Stimulated activated CD4-positive, alpha-beta T cell treated with anti-CD3 and anti-CD28 coated beads, Interleukin-2, amount 100 ng/mL, for 48 hours (primary cell): ENCODE results near the gene CTTN.

Experiments
- DNase-seq, 2 donors: peaks; one replicate each; pipeline ENCODE4 v3.0.0-alpha.2; 2020

CTTN gene

DNA sequence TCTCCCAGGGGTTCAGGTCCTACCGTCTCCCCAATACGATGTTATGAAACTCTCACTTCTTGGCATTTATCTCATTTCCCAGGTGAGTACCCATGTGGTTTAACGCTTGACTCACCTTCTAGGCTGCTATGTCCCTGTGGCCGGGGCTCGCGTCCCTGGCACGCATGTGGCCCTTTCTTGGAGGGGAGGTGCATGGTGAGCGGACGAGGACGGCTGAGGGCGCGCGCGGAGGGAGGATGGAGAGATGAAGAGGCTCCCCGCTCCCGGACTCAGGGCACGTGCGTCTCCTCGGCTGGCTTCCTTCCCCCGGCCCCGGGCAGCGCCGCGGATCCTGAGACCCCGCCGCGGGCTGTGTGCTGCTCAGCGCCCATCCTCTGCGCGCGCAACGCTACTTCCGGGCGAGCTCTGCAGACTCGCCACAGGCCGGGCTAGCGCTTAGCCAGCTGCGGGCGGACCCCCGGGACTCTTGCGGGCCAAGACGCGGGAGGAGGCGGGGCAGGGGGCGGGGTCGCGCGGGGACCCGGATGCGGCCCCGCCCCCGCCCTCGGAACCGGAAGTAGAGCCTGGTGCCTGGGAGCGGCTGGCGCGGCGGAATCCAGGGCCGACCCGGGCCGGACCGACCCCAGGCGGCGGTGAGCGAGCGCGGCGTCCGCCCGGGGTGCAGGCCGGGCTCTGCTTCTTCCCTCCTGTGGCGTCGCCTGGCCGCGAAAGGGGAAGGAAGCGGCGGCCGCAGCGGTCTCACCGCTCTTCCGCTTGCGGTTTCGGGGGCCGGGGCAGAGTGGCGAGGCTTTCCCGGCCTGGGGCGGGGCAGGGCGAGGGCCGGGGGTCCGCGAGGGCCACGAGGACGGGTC, at the start of gene CTTN:
Gene CTTN (plus strand): TSS at position 547 of the 851 bp plus-strand sequence. CDS start 8,769 bp downstream, outside the sequence.
- peak; percentile 69 to 70 for DNase-seq

DNA sequence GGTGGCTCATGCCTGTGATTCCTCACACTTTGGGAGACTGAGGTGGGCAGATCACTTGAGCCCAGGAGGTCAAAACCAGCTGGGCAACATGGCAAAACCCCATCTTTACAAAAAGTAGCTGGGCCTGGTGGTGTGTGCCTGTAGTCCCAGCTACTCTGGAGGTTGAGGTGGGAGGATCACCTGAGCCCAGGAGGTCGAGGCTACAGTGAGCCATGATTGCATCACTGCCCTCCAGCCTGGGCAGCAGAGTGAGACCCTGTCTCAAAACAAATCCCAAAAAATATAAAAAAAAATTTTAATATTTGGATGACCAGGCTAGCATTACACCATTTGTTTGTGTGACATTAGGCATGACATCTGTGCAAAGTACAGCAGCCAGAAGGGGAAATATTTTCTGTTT, 49.7 kb upstream of the CTTN start:
- DNase-seq: no peak

DNA sequence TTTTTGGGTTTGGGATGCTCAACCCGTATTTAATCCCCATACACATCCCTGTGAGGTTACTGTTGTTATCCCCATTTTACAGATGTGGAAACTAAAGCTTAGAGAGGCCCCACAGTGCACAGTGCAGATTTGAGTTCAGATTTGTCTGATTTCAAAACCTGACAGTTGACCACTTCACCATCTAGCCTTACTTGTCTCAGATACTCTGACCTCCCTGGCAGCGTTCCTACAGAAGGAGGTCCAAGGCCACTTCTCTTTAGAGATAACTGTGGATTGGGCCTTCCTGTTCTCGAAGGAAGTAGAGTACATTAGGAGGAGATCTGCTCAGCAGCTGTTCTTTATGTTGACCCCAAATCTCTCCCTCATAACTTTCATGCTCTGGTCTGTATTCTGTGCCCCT, 46.7 kb upstream of the CTTN start:
- no peak for DNase-seq

DNA sequence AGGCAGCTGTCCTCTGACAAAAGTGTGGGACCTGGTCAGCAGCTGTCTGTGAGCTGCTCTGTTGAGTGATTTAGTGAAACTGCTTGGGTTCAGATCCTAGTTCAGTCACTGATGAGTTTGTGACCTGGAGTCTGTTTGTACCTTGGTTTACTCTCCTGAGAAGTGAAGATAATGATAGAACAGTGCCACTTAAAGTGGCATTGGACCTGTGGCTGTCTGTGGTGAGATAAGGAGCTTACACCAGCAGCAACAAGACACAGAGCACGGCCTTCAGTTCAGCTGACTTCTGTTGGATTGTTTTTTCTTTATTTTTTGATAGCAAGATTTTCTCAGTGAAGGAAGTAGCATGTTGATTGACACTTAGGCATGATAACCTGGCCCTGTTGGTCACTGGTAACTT, 46.2 kb upstream of the CTTN start:
- DNase-seq: no peak

DNA sequence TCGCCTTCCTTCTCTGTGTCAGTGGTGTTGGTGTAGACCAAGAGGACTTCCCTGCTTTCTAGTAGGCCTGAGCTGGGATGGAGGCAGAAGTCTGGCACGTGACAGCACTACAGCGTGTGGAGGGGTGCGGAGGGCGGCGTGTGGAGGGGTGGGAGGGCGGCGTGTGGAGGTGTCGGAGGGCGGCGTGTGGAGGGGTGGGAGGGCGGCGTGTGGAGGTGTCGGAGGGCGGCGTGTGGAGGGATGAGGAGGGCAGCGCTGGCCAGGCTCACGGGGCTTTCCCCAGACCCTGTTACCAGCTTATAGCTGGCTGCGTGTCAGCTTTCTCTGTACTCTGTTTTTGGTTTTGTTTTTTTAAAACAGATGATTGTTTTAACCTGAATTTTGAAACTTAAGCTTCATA, 45.7 kb upstream of the CTTN start:
- no peak for DNase-seq

DNA sequence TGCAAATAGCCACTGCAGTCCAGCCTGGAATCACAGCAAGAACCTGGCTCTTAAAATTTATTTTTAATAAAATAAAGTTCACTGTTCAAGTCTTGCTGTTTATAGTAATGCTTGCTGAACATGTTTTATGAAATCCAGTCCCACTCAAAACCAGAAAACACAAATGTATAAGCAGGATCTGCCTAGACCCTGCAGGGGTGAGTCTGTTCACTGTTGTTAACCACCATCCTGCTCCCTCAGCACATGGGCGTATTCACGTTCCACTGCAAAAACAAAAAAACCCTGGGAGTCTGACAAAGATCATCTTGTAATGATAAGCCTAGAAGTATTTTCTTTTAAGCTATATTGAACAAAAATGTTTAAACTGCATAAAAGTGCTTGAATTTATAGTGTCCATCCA, 45.0 kb upstream of the CTTN start:
- DNase-seq: no peak

DNA sequence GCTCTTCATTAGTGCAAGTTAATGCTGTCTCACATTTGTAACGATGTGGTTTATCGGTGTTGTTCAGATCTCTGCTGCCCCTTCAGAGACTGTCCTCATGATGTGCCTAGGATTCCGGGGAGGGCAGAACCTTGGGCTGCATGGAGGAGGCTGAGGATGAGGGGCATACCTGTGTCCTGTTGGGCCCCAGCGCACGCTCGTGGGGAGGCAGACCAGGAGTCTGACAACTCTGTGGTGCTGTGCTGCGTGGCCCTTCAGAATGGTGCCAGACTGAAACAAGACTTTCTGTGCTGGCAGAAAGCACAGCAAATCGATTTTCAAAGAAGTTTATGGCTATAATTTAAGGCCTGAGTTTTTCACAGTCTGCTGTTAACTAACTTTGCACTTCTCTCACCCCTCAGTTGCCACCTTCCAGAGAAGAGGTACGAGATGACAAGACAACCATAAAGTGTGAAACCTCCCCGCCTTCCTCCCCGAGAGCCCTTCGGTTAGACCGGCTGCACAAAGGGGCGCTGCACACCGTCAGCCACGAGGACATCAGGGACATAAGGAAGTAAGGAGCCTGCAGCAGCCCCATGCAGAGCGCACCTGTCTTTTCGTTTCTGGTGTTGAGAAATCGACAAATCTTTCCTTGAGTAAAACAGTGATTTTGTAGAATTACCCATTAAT, 44.3 kb upstream of the CTTN start:
- DNase-seq: no peak

DNA sequence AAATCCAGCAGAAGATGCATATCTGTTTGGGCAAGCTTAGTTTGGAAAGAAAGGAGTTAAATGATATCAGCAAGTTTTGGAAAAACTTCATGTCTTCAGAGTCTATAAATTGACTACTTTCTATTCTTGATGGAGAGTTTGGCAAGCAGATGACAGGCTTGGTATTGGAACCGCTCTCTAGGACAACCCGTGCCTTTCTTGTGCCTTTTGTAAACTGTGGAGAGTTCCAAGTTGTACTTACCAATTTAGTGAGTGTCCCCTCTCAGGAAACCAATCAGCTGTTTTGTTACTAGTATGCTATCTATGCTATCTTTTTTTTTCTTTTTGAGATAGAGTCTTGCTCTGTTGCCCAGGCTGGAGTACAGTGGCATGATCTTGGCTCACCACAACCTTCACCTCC, 43.7 kb upstream of the CTTN start:
- no peak for DNase-seq

DNA sequence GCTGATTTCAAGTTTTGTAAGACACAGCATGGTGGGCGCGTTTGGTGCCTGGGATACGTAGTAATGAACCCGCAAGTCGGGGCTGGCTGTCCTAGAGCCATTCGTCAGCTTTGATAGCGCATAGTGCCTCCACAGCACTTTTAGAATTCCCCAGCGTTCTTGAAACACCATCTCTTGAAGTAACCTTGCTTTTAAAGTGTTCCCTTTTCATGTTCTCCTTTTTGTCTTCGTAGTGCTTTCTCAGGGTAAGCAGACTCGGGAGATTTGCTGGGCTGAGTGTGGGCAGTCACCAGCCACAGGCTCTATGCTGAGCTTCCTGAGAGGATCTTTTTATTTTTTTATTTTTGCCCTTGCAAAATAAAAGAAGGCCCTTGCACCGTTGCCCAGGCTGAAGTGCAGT, 39.6 kb upstream of the CTTN start:
- no peak for DNase-seq

DNA sequence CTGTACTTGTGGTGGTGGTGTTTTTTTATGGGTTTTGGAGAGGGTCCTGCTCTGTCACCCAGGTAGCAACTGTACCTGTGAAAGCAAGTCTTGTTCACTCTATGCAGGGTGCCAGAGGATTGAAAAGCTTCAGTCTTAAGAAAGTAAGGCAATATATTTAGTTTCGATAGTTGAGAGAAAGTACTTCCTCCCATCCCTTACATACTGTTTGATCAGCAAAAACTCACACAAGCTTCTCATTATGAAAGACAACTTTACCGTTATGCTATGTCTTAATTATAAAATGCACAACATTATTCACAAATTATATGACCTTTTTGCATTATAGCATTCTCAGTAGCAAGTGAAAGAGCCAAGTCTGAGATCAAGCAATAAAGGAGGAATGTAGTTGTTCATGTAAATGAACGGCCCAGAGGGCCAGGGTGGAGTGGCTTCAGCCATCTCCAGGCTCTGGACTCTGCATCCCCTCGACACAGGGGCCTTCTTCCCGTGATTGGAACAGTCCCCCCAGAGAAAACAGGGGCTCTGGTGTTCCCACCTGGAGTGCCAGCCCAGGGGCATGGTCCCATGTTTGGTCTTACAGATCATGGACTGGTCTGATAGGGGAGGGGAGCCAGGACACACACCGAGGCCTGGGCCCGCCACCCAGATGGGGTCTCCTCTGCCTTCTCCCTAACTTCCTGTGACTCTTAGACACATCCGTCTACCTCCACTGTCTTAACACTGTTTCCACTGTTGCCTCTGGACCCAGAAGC, 38.7 kb upstream of the CTTN start:
- no peak for DNase-seq

DNA sequence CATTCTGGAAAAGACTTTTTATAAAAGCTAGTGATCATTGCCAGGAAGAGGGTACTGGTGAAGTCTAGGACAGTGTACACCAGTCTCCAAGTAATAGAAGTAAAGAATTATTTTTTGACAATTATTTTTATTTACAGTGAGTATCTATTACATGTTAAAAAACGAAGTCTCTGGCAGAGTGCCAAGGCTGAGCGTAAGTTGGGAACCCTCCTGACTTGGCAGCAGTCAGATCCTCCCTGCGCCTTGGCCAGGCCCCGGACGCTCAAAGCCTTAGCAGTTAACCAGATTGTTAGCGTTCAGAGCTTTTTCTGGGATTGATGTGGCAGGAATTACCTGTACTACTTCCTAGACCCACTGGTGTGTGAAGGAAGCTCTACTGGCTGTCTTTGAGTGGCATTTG, 38.1 kb upstream of the CTTN start:
- DNase-seq: no peak

DNA sequence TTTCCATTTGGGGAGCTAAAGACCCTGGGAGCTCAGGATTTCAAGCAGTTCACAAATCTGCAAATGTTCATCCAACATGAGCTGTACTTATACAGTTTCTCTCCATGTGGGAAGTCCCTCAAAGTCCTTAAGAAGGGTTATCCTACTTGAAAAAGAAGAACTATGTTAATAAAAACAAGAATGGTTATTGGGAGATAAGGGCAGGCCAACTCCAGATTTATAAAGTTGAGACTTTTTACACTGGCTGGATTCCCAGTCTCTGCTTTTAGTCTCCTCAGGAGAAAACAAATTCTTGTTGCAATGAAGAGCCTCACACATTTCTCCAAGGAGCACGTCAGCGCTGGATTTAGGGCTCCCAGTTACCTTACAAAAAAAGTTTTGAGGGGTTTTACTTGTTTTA, 34.2 kb upstream of the CTTN start:
- no peak for DNase-seq

DNA sequence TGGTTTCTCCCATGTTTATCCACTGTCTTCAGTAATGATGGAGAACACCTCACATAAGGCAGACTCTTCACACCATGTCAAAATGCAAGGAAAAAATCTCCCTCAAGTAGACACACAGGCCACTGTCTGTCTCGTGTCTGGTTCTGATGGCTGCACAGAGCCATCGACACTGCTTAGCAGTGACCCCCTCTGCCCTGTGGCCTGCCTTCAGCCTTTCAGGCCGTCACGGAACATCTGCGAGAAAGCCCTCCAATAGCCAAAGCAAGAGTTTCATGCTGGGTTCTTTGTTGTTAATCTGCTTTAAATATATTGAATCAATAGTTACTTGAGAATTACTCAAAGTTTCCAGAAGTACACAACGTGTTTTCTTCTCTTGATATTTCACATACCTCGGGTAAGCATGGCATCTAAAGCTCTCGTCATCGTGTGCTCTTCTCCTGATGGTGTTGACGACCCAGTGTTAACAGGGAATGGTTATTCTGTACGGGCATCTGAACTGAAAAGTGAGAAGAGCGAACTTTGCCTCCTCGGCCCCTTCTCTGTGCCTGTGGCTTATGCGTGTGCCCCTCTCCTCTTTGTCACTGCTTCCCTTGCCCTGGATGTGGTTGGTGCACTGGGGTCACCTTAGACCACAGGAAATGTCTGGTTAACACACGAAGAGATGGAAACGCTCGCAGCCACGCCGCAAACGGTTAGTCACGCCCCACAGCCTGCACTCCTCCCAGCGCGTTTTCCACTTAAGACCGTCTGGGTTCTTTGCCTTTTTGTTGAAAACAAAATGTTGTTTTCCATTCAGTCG, 33.4 kb upstream of the CTTN start:
- peak; percentile 57 to 61 for DNase-seq

DNA sequence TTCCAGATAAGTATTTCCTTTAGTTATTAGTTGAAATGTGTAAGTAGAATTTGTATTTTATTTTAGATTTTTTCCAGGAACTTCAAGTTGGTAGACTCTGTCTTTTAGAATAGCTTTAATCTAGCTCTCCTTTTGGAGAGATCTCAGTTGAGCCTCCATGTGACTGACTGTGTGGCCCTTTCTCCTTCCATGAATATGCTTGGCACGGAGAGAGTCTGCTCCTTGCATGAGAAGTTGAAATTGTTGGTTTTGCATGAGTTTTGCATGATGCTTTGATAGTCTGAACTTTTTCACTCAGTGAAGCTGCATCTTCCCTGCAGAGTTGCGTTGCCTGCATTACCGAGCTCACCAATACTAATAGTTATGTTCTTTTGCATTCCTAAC, 32.8 kb upstream of the CTTN start:
- DNase-seq: no peak

DNA sequence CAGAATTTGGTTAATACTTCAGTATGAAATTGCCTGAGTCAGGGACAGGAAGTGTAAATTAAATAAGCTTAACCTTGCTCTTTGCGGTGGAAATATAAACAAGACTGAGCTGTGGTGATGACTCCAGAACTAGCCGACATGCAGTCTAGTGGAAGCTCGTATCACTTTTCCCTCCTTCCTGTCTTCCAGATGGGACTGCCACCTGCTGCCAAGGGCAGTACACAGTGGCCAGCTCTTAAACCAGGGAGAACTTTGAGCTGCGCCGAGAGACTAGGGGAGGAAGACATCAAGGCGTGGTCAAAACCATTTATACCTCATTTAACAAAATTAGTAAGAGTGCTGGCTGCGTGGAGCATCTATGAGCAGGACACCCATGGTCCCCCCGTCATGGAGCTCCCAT, 31.3 kb upstream of the CTTN start:
- no peak for DNase-seq

DNA sequence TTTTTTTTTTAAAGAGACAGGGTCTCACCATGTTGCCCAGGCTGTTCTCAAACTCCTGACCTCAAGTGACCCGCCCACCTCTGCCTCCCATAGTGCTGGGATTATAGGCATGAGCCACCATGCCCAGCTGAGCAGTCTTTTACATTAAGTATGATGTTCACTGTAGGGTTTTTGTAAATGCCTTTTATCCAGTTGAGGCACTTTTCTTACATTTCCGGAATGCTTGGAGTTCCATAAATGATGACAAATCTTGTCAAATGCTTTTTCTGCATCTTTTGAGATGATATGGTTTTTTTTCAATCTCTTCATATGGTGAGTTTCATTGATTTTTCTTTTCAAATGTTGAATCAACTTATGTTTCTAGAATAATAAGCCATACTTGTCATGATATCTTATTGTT, 29.4 kb upstream of the CTTN start:
- DNase-seq: no peak

DNA sequence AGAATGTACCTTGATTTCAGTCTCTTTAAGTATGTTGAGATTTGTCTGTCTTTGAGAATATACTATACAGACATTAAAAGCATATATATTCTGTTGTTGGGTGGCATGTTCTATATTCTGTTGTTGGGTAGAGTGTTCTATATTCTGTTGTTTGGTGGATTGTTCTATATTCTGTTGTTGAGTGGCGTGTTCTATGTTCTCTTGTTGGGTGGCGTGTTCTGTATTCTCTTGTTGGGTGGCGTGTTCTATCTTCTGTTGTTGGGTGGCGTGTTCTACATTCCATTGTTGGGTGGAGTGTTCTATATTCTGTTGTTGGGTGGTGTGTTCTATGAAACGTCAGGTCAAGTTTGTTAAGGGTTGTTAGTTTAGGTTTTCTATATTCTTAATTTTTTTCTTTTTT, 27.1 kb upstream of the CTTN start:
- no peak for DNase-seq

DNA sequence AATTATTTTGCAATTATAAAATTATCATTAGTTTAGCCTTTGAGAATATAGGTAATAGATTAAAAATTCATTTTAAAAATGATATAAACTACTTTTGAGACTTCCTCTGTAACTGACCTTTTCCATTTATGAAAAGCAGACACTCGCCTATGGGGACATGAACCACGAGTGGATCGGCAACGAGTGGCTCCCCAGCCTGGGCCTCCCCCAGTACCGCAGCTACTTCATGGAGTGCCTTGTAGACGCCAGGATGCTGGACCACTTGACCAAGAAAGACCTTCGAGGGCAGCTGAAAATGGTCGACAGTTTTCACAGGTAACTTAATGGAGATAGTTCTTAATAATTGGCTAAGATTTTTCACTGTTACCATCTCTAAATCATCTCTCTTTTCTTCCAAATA, 26.3 kb upstream of the CTTN start:
- no peak for DNase-seq

DNA sequence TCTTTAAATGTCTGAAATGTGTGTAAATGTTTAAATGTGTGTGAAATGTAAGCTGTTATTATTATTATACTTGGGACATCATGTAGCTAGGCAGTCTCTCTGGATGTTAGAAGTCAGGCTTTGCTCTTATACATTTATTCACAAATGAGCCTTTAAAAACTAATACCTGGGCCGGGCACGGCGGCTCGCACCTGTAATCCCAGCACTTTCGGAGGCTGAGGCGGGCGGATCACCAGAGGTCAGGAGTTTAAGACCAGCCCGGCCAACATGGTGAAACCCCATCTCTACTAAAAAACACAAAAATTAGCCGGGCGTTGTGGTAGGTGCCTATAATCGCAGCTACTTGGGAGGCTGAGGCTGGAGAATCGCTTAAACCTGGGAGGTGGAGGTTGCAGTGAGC, 21.7 kb upstream of the CTTN start:
- DNase-seq: no peak

DNA sequence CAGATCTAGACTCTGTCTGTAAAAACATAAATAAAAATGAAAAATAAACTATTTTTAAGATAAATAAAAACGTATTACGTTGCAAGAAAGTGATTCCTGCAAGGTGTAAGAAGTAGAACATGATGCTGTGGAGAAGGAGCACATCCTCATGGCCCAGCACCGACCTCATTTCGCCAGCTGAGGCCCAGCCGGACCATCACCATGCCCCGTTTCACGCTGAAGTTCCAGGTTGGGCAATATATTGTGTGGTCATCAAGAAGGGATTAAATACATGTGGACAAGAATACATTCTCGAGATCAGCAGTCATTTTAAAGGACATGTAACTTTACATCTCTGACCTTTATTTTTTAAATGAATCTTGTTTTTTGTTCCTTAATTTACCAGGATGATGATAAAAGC, 20.7 kb upstream of the CTTN start:
- no peak for DNase-seq

DNA sequence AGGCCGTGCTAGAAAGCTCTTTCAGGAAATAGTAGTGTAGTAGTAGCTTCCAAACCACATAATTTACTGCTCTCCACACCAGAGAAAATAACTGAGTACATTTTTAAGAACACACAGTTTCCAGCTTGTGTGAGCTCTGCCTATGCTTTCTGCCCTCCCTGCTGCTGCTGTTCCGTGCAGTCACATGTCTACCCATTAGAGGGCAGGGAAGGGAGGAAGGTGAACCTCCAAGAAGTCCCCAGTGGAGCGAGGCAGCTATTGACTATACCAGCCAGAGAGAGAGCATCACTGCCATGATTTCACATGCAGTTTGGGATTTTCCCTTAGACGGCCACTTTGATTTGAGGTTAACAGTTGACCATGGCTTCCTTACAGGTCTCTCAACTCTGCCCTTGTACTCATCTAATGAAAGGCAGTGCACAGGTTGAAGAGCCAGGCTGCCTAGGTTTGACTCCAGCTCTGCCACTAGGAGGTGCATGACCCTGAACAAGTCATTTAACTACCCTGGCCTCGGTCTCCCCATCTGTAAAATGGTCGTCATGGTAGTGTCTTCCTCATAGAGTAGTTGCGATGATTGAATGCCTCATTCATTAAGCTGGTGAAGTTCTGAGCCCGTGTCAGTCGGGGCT, 19.7 kb upstream of the CTTN start:
- DNase-seq: no peak

DNA sequence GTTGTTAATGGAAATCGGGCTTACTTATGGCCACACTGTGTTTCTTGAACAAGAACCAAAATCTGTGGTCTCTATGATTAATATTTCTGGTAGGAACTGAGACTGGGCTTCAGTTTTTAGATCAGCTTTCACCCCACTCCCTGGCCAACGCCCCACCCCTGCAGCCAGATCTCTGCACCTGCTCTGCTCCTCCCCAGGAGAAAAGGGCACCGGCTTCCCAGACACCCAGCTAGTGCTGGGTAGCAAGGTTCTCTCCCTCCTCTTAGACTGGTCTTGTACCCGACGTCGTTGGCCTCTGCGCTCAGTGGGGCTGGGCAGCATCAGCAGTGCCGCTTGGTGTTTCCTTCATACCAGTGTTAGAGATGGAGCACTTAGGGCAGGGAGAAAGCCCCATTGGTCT, 17.0 kb upstream of the CTTN start:
- DNase-seq: no peak
